IMR-90 (cell line): ENCODE data around the gene GADD45A.

ENCODE experiments used
- BHLHE40 ChIP-seq: fragments of 150-350 bp; IDR thresholded peaks from 2 replicates; pipeline ENCODE4 v1.6.1; 2016; ENCODE audit warnings: mild to moderate bottlenecking, low read depth, low read length
- CEBPB ChIP-seq: IDR thresholded peaks from 2 replicates; pipeline ENCODE4 v1.6.1; 2012; ENCODE audit warnings: low read depth, low read length, improper control_type of control experiment
- CHD1 ChIP-seq: IDR thresholded peaks from 2 replicates; pipeline ENCODE4 v1.6.1; 2012; ENCODE audit warnings: low read depth, low read length, improper control_type of control experiment
- CTCF ChIP-seq: conservative IDR thresholded peaks from 2 replicates; pipeline ENCODE4 v1.5.1; 2012; ENCODE audit warnings: mild to moderate bottlenecking, low read depth, low read length, improper control_type of control experiment
- ELK1 ChIP-seq: fragments of 150-350 bp; IDR thresholded peaks from 2 replicates; pipeline ENCODE4 v1.6.1; 2016; ENCODE audit warnings: low read depth, mild to moderate bottlenecking, low read length, moderate library complexity, borderline replicate concordance
- FOS ChIP-seq: fragments of 150-350 bp; IDR thresholded peaks from 2 replicates; pipeline ENCODE4 v1.6.1; 2016; ENCODE audit warnings: low read depth, low read length
- MAFK ChIP-seq: IDR thresholded peaks from 2 replicates; pipeline ENCODE4 v1.6.1; 2012; ENCODE audit warnings: low read depth, low read length, improper control_type of control experiment
- MAZ ChIP-seq: IDR thresholded peaks from 2 replicates; pipeline ENCODE4 v1.6.1; 2012; ENCODE audit warnings: low read depth, mild to moderate bottlenecking, low read length, improper control_type of control experiment, moderate library complexity, borderline replicate concordance
- NFE2L2 ChIP-seq: fragments of 150-350 bp; IDR thresholded peaks from 2 replicates; pipeline ENCODE4 v1.6.1; 2016; ENCODE audit warnings: low read depth, mild to moderate bottlenecking, low read length
- POLR2A ChIP-seq: IDR thresholded peaks from 2 replicates; pipeline ENCODE4 v1.6.1; 2012; ENCODE audit warnings: mild to moderate bottlenecking, low read depth, low read length
- RAD21 ChIP-seq: IDR thresholded peaks from 2 replicates; pipeline ENCODE4 v1.6.1; 2012; ENCODE audit warnings: low read length, improper control_type of control experiment
- RCOR1 ChIP-seq: IDR thresholded peaks from 2 replicates; pipeline ENCODE4 v1.6.1; 2012; ENCODE audit warnings: mild to moderate bottlenecking, low read length, improper control_type of control experiment; ENCODE audit not compliant: insufficient replicate concordance
- RFX5 ChIP-seq: IDR thresholded peaks from 2 replicates; pipeline ENCODE4 v1.8.0; 2012; ENCODE audit warnings: low read depth, mild to moderate bottlenecking, low read length, moderate library complexity
- USF2 ChIP-seq: fragments of 150-350 bp; IDR thresholded peaks from 2 replicates; pipeline ENCODE4 v1.6.1; 2017; ENCODE audit warnings: mild to moderate bottlenecking, antibody characterized with exemption, low read length, low read depth

GRCh38 chr1:67732750-67733151 is 47.8 kb downstream of the GADD45A start:
- no peak for TF ChIP-seq CTCF
- TF ChIP-seq POLR2A, result no peak
- TF ChIP-seq CHD1, result no peak
- TF ChIP-seq RAD21, result no peak
- no peak for TF ChIP-seq CEBPB
- TF ChIP-seq MAZ, result no peak
- no peak for TF ChIP-seq NFE2L2
- no peak for TF ChIP-seq RCOR1
- TF ChIP-seq MAFK, result no peak
- TF ChIP-seq ELK1, result no peak
- no peak for TF ChIP-seq BHLHE40
- no peak for TF ChIP-seq USF2
- TF ChIP-seq RFX5, result no peak
- no peak for TF ChIP-seq FOS
